Tibial nerve (tissue), 4 donors: ENCODE results near the gene OSER1.

Experiments used
- CTCF ChIP-seq, 5 experiments: fragments of 200-600 bp in 3 of 5; fragments of 450-650 bp in 2 of 5; sonication (generic) in 3 of 5; IDR thresholded peaks; one replicate each; pipeline ENCODE4 v1.5.1; 2016 to 2019; ENCODE audit warnings: antibody characterized with exemption in 5 of 5, mild to moderate bottlenecking in 3 of 5, moderate library complexity in 2 of 5
- EP300 ChIP-seq, 2 donors: sonication (generic); formaldehyde crosslinking; IDR thresholded peaks; one replicate each; pipeline ENCODE4 v1.6.1; 2017; ENCODE audit warnings: antibody characterized with exemption in 2 of 2, mild to moderate bottlenecking in 1 of 2
- POLR2A ChIP-seq, 2 donors: fragments of 450-650 bp; IDR thresholded peaks; one replicate each; pipeline ENCODE4 v1.6.1; 2017; ENCODE audit warnings: antibody characterized with exemption in 2 of 2, mild to moderate bottlenecking in 2 of 2, moderate library complexity in 2 of 2

GRCh38 chr20:44173846-44174245 is 36.7 kb downstream of the OSER1 start:
- TF ChIP-seq CTCF (IDR thresholded peaks at IDR 0.05) (no peak), EP300 (IDR thresholded peaks at IDR 0.05) (no peak), POLR2A (IDR thresholded peaks at IDR 0.05) (no peak)
